SK-N-SH treated with all-trans-retinoic acid at 6 μM for 48 hours (cell line): Measurements from ENCODE around the gene FRAS1.

Experiments
- ARNTL ChIP-seq: fragments of 450-650 bp; formaldehyde crosslinking; IDR thresholded peaks from 2 replicates; pipeline ENCODE4 v1.5.0; 2020; ENCODE audit warnings: low read depth, mild to moderate bottlenecking, moderate library complexity, borderline replicate concordance
- GLIS3 ChIP-seq: fragments of 250-450 bp; sonication (Bioruptor Pico); IDR thresholded peaks from 2 replicates; pipeline ENCODE4 v1.5.0; 2020; ENCODE audit warnings: mild to moderate bottlenecking, moderate library complexity
- OSR1 ChIP-seq: fragments of 250-450 bp; sonication (Bioruptor Pico); IDR thresholded peaks from 2 replicates; pipeline ENCODE4 v1.8.0; 2022; ENCODE audit warnings: moderate library complexity, mild to moderate bottlenecking, inconsistent platforms
- PPARA ChIP-seq: fragments of 250-450 bp; sonication (Bioruptor Pico); IDR thresholded peaks from 2 replicates; pipeline ENCODE4 v1.5.0; 2020; ENCODE audit warnings: mild to moderate bottlenecking, borderline replicate concordance
- RARB ChIP-seq: fragments of 250-450 bp; sonication (Bioruptor Pico); IDR thresholded peaks from 2 replicates; pipeline ENCODE4 v1.8.0; 2021; ENCODE audit warnings: mild to moderate bottlenecking, moderate library complexity
- SNAI2 ChIP-seq: fragments of 250-450 bp; sonication (Bioruptor Pico); IDR thresholded peaks from 2 replicates; pipeline ENCODE4 v1.5.0; 2020; ENCODE audit warnings: mild to moderate bottlenecking, moderate library complexity
- ZNF565 ChIP-seq: fragments of 450-650 bp; formaldehyde crosslinking; conservative IDR thresholded peaks from 2 replicates; pipeline ENCODE4 v1.5.0; 2020; ENCODE audit warnings: low read depth, mild to moderate bottlenecking, moderate library complexity
- ZNF8 ChIP-seq: fragments of 450-650 bp; formaldehyde crosslinking; IDR thresholded peaks from 2 replicates; pipeline ENCODE4 v1.5.0; 2020; ENCODE audit warnings: mild to moderate bottlenecking, moderate library complexity
- TF ChIP-seq, protein P1 (sequence below): fragments of 250-450 bp; sonication (Bioruptor Pico); IDR thresholded peaks from 2 replicates; pipeline ENCODE4 v1.8.0; 2020; ENCODE audit warnings: mild to moderate bottlenecking, moderate library complexity, borderline replicate concordance
- TF ChIP-seq, protein P2 (sequence below): fragments of 250-450 bp; sonication (Bioruptor Pico); IDR thresholded peaks from 2 replicates; pipeline ENCODE4 v1.8.0; 2021; ENCODE audit warnings: low read depth, mild to moderate bottlenecking, moderate library complexity, borderline replicate concordance
- TF ChIP-seq, protein P3 (sequence below): fragments of 250-450 bp; sonication (Bioruptor Pico); IDR thresholded peaks from 2 replicates; pipeline ENCODE4 v1.5.1; 2021; ENCODE audit warnings: mild to moderate bottlenecking, moderate library complexity
- TF ChIP-seq, protein P4 (sequence below): fragments of 250-450 bp; sonication (Bioruptor Pico); IDR thresholded peaks from 2 replicates; pipeline ENCODE4 v1.5.1; 2020; ENCODE audit warnings: low read depth, mild to moderate bottlenecking, moderate library complexity

DNA sequence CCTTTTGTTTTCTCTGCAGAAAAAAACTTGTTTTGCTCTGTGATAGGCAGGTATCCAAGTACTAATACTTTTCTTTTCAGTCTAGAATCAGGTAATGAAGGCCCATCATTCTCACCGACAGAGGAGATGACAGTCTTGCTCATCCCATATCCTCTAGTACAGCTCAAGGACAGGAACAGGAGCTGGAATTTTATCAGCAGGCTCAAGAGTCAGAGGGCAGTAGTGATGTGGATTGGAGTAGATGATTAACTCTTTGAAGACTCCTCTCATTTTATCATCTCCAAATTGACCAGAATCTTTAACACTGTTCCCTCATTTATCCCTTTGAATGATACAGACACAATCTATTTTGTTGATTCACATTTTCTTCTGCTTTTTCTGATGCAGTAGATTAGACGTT is 162.7 kb downstream of the FRAS1 start:
- TF ChIP-seq, protein P1, sequence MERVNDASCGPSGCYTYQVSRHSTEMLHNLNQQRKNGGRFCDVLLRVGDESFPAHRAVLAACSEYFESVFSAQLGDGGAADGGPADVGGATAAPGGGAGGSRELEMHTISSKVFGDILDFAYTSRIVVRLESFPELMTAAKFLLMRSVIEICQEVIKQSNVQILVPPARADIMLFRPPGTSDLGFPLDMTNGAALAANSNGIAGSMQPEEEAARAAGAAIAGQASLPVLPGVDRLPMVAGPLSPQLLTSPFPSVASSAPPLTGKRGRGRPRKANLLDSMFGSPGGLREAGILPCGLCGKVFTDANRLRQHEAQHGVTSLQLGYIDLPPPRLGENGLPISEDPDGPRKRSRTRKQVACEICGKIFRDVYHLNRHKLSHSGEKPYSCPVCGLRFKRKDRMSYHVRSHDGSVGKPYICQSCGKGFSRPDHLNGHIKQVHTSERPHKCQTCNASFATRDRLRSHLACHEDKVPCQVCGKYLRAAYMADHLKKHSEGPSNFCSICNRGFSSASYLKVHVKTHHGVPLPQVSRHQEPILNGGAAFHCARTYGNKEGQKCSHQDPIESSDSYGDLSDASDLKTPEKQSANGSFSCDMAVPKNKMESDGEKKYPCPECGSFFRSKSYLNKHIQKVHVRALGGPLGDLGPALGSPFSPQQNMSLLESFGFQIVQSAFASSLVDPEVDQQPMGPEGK (CRISPR knock-in tag): no peak
- TF ChIP-seq, protein P2, sequence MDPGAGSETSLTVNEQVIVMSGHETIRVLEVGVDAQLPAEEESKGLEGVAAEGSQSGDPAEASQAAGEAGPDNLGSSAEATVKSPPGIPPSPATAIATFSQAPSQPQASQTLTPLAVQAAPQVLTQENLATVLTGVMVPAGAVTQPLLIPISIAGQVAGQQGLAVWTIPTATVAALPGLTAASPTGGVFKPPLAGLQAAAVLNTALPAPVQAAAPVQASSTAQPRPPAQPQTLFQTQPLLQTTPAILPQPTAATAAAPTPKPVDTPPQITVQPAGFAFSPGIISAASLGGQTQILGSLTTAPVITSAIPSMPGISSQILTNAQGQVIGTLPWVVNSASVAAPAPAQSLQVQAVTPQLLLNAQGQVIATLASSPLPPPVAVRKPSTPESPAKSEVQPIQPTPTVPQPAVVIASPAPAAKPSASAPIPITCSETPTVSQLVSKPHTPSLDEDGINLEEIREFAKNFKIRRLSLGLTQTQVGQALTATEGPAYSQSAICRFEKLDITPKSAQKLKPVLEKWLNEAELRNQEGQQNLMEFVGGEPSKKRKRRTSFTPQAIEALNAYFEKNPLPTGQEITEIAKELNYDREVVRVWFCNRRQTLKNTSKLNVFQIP: no peak
- TF ChIP-seq ZNF8 (CRISPR knock-in tag) (no peak), PPARA (no peak), RARB (no peak), ZNF565 (CRISPR knock-in tag) (no peak), GLIS3 (CRISPR knock-in tag) (no peak), OSR1 (CRISPR knock-in tag) (no peak), SNAI2 (no peak), ARNTL (CRISPR knock-in tag) (no peak)
- TF ChIP-seq, protein P3, sequence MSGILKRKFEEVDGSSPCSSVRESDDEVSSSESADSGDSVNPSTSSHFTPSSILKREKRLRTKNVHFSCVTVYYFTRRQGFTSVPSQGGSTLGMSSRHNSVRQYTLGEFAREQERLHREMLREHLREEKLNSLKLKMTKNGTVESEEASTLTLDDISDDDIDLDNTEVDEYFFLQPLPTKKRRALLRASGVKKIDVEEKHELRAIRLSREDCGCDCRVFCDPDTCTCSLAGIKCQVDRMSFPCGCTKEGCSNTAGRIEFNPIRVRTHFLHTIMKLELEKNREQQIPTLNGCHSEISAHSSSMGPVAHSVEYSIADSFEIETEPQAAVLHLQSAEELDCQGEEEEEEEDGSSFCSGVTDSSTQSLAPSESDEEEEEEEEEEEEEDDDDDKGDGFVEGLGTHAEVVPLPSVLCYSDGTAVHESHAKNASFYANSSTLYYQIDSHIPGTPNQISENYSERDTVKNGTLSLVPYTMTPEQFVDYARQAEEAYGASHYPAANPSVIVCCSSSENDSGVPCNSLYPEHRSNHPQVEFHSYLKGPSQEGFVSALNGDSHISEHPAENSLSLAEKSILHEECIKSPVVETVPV (CRISPR knock-in tag): no peak
- TF ChIP-seq, protein P4, sequence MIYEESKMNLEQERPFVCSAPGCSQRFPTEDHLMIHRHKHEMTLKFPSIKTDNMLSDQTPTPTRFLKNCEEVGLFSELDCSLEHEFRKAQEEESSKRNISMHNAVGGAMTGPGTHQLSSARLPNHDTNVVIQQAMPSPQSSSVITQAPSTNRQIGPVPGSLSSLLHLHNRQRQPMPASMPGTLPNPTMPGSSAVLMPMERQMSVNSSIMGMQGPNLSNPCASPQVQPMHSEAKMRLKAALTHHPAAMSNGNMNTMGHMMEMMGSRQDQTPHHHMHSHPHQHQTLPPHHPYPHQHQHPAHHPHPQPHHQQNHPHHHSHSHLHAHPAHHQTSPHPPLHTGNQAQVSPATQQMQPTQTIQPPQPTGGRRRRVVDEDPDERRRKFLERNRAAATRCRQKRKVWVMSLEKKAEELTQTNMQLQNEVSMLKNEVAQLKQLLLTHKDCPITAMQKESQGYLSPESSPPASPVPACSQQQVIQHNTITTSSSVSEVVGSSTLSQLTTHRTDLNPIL (CRISPR knock-in tag): no peak
